Heart right ventricle (tissue), 16 donors: ENCODE measurements around the gene NR2F2. TPM values are rescaled to one million over a fixed set of nuclear protein-coding genes. Genes with fewer than 3 reads are reported as not detected.
A peak's percentile ranks its signal among the peaks of the same experiment; 100 is the strongest.

ENCODE experiments used
- ATAC-seq, 8 donors: fragments of 200-7000 bp; cut with Tn5 transposase; one replicate each; pipeline ENCODE4 v1.9.1; 2020; ENCODE audit warnings: mild to moderate bottlenecking in 8 of 8, moderate library complexity in 8 of 8, moderate number of reproducible peaks in 1 of 8
- DNase-seq, 2 donors: peaks; one replicate each; pipeline ENCODE4 v3.0.0-alpha.2; 2020
- H3K27ac ChIP-seq, 10 donors: fragments of 200-600 bp; sonication (generic) in 2 of 10; one replicate each; pipeline versions ENCODE4 v1.5.0 to v1.8.0; 2020 to 2022; ENCODE audit warnings: mild to moderate bottlenecking in 3 of 10
- H3K27me3 ChIP-seq, 7 donors: fragments of 200-600 bp; one replicate each; pipeline ENCODE4 v1.8.0; 2021 to 2022; ENCODE audit warnings: mild to moderate bottlenecking in 2 of 7
- H3K36me3 ChIP-seq, 9 donors: fragments of 200-600 bp; sonication (generic) in 1 of 9; one replicate each; pipeline versions ENCODE4 v1.5.0 to v1.8.0; 2020 to 2022; ENCODE audit warnings: mild to moderate bottlenecking in 2 of 9
- H3K4me1 ChIP-seq, 9 donors: fragments of 200-600 bp; sonication (generic) in 1 of 9; one replicate each; pipeline versions ENCODE4 v1.5.0 to v1.8.0; 2020 to 2022; ENCODE audit warnings: mild to moderate bottlenecking in 4 of 9
- H3K4me3 ChIP-seq, 10 donors: fragments of 200-600 bp; sonication (generic) in 2 of 10; one replicate each; pipeline versions ENCODE4 v1.5.0 to v1.8.0; 2020 to 2022; ENCODE audit warnings: mild to moderate bottlenecking in 7 of 10, moderate library complexity in 2 of 10
- H3K9me3 ChIP-seq, 11 donors: fragments of 200-600 bp in 10 of 11; sonication (generic) in 2 of 11; one replicate each; pipeline versions ENCODE4 v1.5.0 to v1.8.0; 2013 to 2022; ENCODE audit warnings: mild to moderate bottlenecking in 2 of 11, control low read depth in 1 of 11, moderate library complexity in 1 of 11
- WGBS, 2 donors: extraction: QIAGEN DNeasy Blood & Tissue Kit; methylation state at CpG; one replicate each; pipeline ENCODE4 v1.1.7; 2013; ENCODE audit warnings: inconsistent platforms in 1 of 2; 5-methylcytosine and 5-hydroxymethylcytosine counted together
- intact Hi-C, 10 donors: fragments of 100-400 bp; cut with DNase I; formaldehyde crosslinking; loops; one replicate each; pipeline versions ENCODE4 v1.11.1 to v1.14.2; 2022
- polyA plus RNA-seq, 2 donors: library from polyadenylated mRNA; stranded (reverse); fragments of 200-250 nt; gene quantifications; one replicate each; pipeline ENCODE4 v1.2.3, GENCODE V29; 2013
- total RNA-seq, 10 donors: library from RNA; stranded (reverse); fragmentation: NEBNext Ultra II Directional in 3 of 10; extraction: Animal tissue kit (Norgen Biotek cat#: 25700) in 3 of 10; gene quantifications; one replicate each; pipeline versions ENCODE4 v1.2.1 to v1.2.4, GENCODE V29; 2021 to 2023
- TF ChIP-seq, protein P1 (sequence below), 9 donors: fragments of 200-600 bp; sonication (generic) in 2 of 9; IDR thresholded peaks; one replicate each; pipeline versions ENCODE4 v1.5.0 to v1.8.0; 2021 to 2022; ENCODE audit warnings: antibody characterized with exemption in 9 of 9, mild to moderate bottlenecking in 5 of 9, moderate library complexity in 1 of 9
- donor health status: Arrhythmogenic right ventricular cardiomyopathy.
- donor health status: ischemic (EF 13 %, LVEDD 7.1; RV severe dilation, severe dysfunction).
- donor health status: healthy with polysubstance abuse.
- donor health status: DM: no; HTN: yes; CAD: no.
- donor health status: DM: no; HTN: no; CAD: no.
- donor health status: ischemic (EF 25% LVEDD 6.9; RV normal size, moderate dysfunction).
- donor health status: ischemic (EF 25% LVEDD 5.7; RV mildly dilated, moderate dysfunction).
- donor health status: healthy.
- donor health status: DM: yes; HTN: yes; CAD: no.
- donor health status: Ischemic cardiomyopathy.
- donor health status: ischemic (EF 35%, LVEDD 5.7; RV mildly dilated, moderate dysfunction).
- donor health status: nonischemic (EF 11% LVEDD 7.7; RV severe dilation, severe dysfunction).
- donor health status: DM: yes; HTN: yes; CAD: no.
- donor health status: PGD.
- donor health status: ischemic (EF 29% LVEDD 5.4; RV normal size, mild dysfunction).
- donor health status: nonischemic (EF 23%, LVEDD 6.1; RV moderate dilation, normal function).

The NR2F2 gene
- total and polyA plus RNA-seq, 12 donors = 8.2 to 31.7 (median 16.1) TPM

GRCh38 chr15:96345560-96346399 is 15.3 kb downstream of the NR2F2 start:
- H3K4me3 ChIP-seq = peak overlapping the region; percentile 2 to 81 (median 56)
- 1 to 3% methylated on average over 47 of the region's 47 CpGs for WGBS, 2 donors
- ATAC-seq (peak; percentile 58 to 85 (median 70)), DNase-seq (peak; percentile 69 to 82)
- H3K27me3 ChIP-seq = peaks cover 4 to 100% (median 77%) of the 10 kb centered on the region in 7 donors
- no peaks in the 10 kb centered on the region for H3K9me3 ChIP-seq
- H3K36me3 ChIP-seq = peaks cover 0 to 8% (median 0%) of the 10 kb centered on the region in 9 donors
- H3K27ac ChIP-seq = peak overlapping the region; percentile 59 to 94 (median 90)
- TF ChIP-seq, protein P1, sequence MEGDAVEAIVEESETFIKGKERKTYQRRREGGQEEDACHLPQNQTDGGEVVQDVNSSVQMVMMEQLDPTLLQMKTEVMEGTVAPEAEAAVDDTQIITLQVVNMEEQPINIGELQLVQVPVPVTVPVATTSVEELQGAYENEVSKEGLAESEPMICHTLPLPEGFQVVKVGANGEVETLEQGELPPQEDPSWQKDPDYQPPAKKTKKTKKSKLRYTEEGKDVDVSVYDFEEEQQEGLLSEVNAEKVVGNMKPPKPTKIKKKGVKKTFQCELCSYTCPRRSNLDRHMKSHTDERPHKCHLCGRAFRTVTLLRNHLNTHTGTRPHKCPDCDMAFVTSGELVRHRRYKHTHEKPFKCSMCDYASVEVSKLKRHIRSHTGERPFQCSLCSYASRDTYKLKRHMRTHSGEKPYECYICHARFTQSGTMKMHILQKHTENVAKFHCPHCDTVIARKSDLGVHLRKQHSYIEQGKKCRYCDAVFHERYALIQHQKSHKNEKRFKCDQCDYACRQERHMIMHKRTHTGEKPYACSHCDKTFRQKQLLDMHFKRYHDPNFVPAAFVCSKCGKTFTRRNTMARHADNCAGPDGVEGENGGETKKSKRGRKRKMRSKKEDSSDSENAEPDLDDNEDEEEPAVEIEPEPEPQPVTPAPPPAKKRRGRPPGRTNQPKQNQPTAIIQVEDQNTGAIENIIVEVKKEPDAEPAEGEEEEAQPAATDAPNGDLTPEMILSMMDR (IDR thresholded peaks at IDR 0.05) = peak; percentile 40 to 83 (median 65)
- intact Hi-C loops = loop anchor here (1.0 to 10.0 kb wide), 9 partner anchors 18 to 1681 kb away; no protein-coding TSS in a partner anchor
- peaks cover 0 to 83% (median 36%) of the 10 kb centered on the region in 9 donors for H3K4me1 ChIP-seq

GRCh38 chr15:96346409-96346970 is 16.0 kb downstream of the NR2F2 start:
- Histone ChIP-seq H3K9me3 (no peaks in the 10 kb centered on the region), H3K36me3 (peaks cover 0 to 8% (median 0%) of the 10 kb centered on the region in 9 donors), H3K4me3 (peak overlapping the region; percentile 7 to 81 (median 56)), H3K27ac (peak overlapping the region in 9 of 10 donors; percentile 59 to 94 (median 91)), H3K4me1 (peaks cover 0 to 86% (median 33%) of the 10 kb centered on the region in 9 donors), H3K27me3 (peaks cover 4 to 100% (median 81%) of the 10 kb centered on the region in 7 donors)
- DNase-seq (no peak), ATAC-seq (no peak)
- 34% methylated on average over 6 of the region's 6 CpGs for WGBS, 2 donors
- TF ChIP-seq, protein P1 (IDR thresholded peaks at IDR 0.05) = no peak
- intact Hi-C loops = loop anchor here (5.0 to 10.0 kb wide), 7 partner anchors 502 to 1682 kb away; no protein-coding TSS in a partner anchor

DNA sequence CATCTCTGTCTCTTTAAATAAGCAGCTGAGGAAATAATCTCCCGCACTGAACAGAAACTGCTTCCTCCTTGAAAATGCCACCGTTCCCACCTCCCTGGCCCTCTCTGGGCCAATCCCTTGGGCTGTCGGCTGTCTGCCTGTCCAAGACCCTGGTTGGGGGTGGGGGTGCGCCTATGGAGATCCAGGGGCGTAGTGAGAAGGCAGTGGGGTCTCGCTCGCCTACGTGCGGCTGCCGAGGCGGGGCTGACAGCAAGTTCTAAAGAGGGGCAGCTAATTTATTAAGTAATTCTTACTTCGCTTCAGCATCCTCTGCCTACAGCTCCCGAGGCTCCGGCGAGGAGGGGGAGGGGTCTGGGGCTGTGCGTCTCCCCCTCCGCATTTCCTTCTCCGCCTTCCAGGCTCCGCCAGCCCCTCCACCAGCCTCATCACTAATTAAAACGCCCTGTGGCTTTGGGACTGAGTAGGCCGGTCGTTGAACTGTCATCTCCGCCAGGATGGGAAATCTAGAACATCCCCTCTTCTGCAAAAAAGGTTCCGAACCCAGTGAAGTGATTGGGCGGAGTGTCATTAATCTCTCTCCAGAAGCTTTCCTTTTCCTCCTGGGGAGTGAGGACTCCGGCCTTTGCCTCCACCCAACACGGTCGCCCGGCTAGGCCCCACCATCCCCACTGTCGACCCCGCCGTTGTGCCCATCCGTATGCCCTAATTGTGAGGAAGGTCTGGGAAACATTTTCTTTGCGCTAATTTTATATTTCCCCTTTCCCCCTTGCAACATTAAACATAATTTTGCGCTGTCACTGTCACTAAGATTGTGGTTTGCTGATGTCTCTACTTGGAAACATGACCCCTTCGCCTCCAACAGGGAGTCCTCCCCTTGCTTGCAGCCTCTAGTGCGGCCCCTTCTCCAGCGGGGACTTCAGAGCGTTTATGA is 16.9 kb downstream of the NR2F2 start:
- peak; percentile 25 to 70 (median 60) for ATAC-seq
- peak in 1 of 2 donors; percentile 56 for DNase-seq
- TF ChIP-seq, protein P1 (IDR thresholded peaks at IDR 0.05) = no peak
- H3K4me1 ChIP-seq = peaks cover 0 to 85% (median 37%) of the 10 kb centered on the region in 9 donors
- H3K27ac ChIP-seq = peak overlapping the region in 9 of 10 donors; percentile 59 to 94 (median 91)
- peaks cover 4 to 100% (median 83%) of the 10 kb centered on the region in 7 donors for H3K27me3 ChIP-seq
- no peaks in the 10 kb centered on the region for H3K9me3 ChIP-seq
- peak overlapping the region; percentile 7 to 81 (median 56) for H3K4me3 ChIP-seq
- intact Hi-C loops = loop anchor here (5.0 to 10.0 kb wide), 7 partner anchors 503 to 1683 kb away; no protein-coding TSS in a partner anchor
- peaks cover 0 to 8% (median 0%) of the 10 kb centered on the region in 9 donors for H3K36me3 ChIP-seq
- 23 to 25% methylated on average over 39 of the region's 39 CpGs for WGBS, 2 donors
